Measurements from ENCODE around the gene FMN1.

- no peak for TF ChIP-seq EP300 (IDR thresholded peaks at IDR 0.05)
- no peak for TF ChIP-seq CTCF (IDR thresholded peaks at IDR 0.05)
- no peak for TF ChIP-seq POLR2AphosphoS5 (IDR thresholded peaks at IDR 0.05)
These were observed 397.7 kb downstream of the FMN1 start for GRCh38 chr15:32796856-32797255.
